Activated naive CD4-positive, alpha-beta T cell treated with anti-CD3 and anti-CD28 coated beads, Interleukin-2, amount 50 U/mL, for 24 hours (primary cell): ENCODE measurements around the gene C2orf81.

Experiments used
- H3K27ac Mint-ChIP-seq: one replicate; pipeline ENCODE4 v1.8.0; 2021; ENCODE audit warnings: mild to moderate bottlenecking, mixed read lengths
- H3K27me3 Mint-ChIP-seq: one replicate; pipeline ENCODE4 v1.8.0; 2021; ENCODE audit warnings: mixed read lengths
- H3K36me3 Mint-ChIP-seq: one replicate; pipeline ENCODE4 v1.8.0; 2021; ENCODE audit warnings: mixed read lengths
- H3K4me1 Mint-ChIP-seq: one replicate; pipeline ENCODE4 v1.8.0; 2021; ENCODE audit warnings: mixed read lengths
- H3K4me3 Mint-ChIP-seq: one replicate; pipeline ENCODE4 v1.8.0; 2021; ENCODE audit warnings: mild to moderate bottlenecking, mixed read lengths
- H3K9me3 Mint-ChIP-seq: one replicate; pipeline ENCODE4 v1.8.0; 2021; ENCODE audit warnings: mixed read lengths

C2orf81 gene

DNA sequence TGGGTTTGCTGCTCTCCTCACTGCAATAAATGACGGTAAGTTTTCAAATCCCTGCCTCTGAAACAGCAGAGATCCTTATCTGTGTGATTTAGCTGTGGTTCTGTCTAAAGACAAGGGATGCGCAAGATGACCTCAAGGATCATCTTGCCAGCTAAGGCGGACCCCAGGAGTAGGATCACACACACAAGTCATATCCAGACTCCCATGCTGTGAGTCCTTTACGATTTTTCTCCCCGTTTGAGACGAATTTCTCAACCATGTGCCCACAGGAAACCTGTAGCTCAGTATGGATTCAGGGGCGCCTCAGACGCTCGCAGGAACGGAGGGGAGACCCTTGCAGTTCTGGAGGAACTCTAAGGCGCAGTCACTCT, 30.2 kb downstream of the C2orf81 start:
- Mint-ChIP-seq H3K4me1 (peaks cover 6% of the 10 kb centered on the region), H3K36me3 (no peaks in the 10 kb centered on the region), H3K27me3 (peaks cover 3% of the 10 kb centered on the region)

GRCh38 chr2:74390606-74391005, 30.8 kb downstream of the C2orf81 start:
- Mint-ChIP-seq H3K27ac (peak overlapping the region; percentile 56), H3K9me3 (no peaks in the 10 kb centered on the region), H3K4me3 (no peak overlapping the region), H3K4me1 (peaks cover 6% of the 10 kb centered on the region), H3K36me3 (no peaks in the 10 kb centered on the region), H3K27me3 (peaks cover 3% of the 10 kb centered on the region)

More for the DNA sequence above, 30.2 kb downstream of the C2orf81 start:
- peak overlapping the region; percentile 89 for H3K27ac Mint-ChIP-seq
- H3K9me3 Mint-ChIP-seq, result no peaks in the 10 kb centered on the region
- H3K4me3 Mint-ChIP-seq, result no peak overlapping the region

DNA sequence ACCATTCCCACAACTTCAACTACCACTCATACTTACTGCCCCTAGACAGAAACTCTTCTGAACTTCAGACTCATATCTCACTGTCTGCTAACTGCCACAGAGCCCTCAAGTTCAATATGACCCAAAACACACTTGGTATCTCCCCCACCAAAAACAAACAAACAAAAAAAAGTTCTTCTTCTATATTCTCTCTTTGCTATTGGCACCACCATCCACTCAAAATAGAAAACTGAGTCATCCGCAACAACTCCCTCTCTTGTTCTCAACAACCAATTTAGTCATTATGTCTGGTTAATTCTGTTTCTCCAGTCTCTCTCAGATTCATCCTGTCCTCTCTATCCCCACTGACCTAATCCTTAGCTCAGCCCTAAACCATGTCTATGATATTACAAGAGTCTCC, 34.1 kb downstream of the C2orf81 start:
- Mint-ChIP-seq H3K4me3 (no peak overlapping the region), H3K27ac (no peak overlapping the region), H3K36me3 (no peaks in the 10 kb centered on the region), H3K27me3 (no peaks in the 10 kb centered on the region), H3K4me1 (peaks cover 3% of the 10 kb centered on the region), H3K9me3 (no peaks in the 10 kb centered on the region)

DNA sequence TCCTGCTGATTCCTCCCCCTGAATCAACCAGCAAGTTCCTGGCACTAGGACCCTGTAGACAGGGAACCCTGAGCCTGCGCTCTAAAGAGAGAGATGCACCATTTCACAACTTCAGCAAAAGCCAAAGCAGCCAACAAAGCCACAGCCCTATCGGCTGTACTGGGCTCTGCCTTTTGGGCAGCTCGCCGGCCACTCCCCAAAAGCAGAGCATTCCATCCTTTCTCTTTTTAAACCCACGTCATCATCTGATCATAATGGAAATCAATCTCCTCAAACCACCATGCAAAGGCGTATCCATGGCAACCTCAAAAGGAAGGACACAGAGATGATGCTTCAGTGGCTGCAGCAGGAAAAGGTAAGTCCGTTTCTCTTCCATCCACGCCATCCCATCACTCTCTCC, 36.0 kb downstream of the C2orf81 start:
- H3K4me1 Mint-ChIP-seq, result peaks cover 14% of the 10 kb centered on the region
- H3K4me3 Mint-ChIP-seq, result no peak overlapping the region
- peaks cover 3% of the 10 kb centered on the region for H3K36me3 Mint-ChIP-seq
- H3K27me3 Mint-ChIP-seq, result no peaks in the 10 kb centered on the region
- no peak overlapping the region for H3K27ac Mint-ChIP-seq
- no peaks in the 10 kb centered on the region for H3K9me3 Mint-ChIP-seq

- Mint-ChIP-seq H3K9me3 (no peaks in the 10 kb centered on the region), H3K4me3 (no peak overlapping the region), H3K36me3 (peaks cover 3% of the 10 kb centered on the region), H3K4me1 (peaks cover 22% of the 10 kb centered on the region), H3K27me3 (no peaks in the 10 kb centered on the region), H3K27ac (no peak overlapping the region)
These were observed 37.4 kb downstream of the C2orf81 start for GRCh38 chr2:74384051-74384450.

- Mint-ChIP-seq H3K27me3 (no peaks in the 10 kb centered on the region), H3K9me3 (no peaks in the 10 kb centered on the region), H3K4me1 (peaks cover 29% of the 10 kb centered on the region), H3K27ac (no peak overlapping the region), H3K4me3 (no peak overlapping the region), H3K36me3 (peaks cover 3% of the 10 kb centered on the region)
These were observed 38.2 kb downstream of the C2orf81 start for GRCh38 chr2:74383254-74383653.

- Mint-ChIP-seq H3K4me3 (no peak overlapping the region), H3K36me3 (peaks cover 7% of the 10 kb centered on the region), H3K27ac (no peak overlapping the region), H3K9me3 (no peaks in the 10 kb centered on the region), H3K27me3 (no peaks in the 10 kb centered on the region), H3K4me1 (peaks cover 38% of the 10 kb centered on the region)
These were observed 39.7 kb downstream of the C2orf81 start for GRCh38 chr2:74381751-74382150.

DNA sequence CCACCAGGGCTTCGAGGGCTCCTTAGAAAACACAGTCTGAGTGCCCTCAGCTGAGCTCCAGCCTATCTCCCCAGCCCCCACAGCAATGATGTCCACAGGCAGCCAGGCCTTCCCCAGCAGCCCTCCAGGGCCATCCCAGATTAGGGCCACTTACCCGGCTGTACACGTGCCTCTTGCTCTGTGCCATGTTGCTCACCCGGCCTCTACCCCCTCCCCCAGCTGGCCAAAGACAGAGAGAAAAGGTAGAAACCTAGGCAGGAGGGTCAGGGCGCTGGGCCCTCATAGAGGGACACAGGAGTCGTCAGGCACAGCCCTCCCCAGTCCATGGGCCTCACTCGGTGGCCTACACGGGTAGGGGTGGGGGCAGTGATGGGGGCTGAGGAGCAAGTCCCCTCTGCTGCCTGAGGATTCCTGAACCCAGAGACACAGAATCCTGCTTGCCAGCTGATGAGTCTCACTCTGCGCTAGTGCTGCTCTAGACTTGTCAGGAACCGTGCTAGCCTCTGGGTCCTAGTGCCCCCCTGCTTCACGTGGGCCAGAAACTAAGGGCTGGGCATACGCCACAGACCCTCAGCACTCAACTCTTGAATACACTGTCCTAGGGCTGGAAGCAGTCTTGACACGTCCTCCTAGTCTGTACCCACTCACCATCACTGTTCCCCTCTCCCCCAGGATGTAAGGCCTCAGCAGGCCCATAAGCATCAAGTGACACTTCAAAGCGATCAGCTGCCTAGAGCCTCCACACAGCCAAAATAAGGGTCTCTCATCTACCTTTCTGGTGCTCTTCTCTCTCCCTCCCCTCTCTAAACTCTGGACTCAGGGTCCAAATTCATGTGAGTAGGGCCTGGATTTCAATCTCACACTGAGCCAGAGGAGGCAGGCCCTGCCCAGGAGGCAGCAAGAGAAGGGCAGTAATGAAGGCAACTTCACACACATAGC, 41.3 kb downstream of the C2orf81 start, which contains the start of gene DCTN1:
TSS of gene DCTN1 (minus strand) at position 461 of the 939 bp plus-strand sequence. CDS start at position 187, 274 bp downstream.
- Mint-ChIP-seq H3K4me1 (peaks cover 38% of the 10 kb centered on the region), H3K36me3 (peaks cover 7% of the 10 kb centered on the region), H3K27ac (no peak within 1 kb of the TSS), H3K9me3 (no peaks in the 10 kb centered on the region), H3K27me3 (no peaks in the 10 kb centered on the region), H3K4me3 (peak within 1 kb of the TSS; percentile 74)

DNA sequence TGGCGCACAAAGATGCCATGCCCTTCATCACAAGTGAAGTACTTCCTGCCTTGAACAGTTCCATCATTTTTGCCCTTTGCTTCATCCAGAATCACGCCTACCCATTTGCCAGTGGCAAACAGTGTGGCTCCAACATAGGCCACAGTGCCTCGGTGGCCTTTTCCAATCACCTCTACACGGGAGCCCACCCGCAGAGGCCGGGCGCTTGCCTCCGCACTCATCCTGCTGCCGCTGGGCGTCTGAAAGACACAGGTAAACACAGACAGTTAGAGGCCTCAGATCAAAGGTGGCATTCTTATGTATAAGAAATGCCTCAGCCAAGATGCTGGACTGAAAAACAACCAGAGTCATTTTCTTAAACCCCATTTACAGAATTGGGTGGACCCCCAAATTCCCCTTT, 43.4 kb downstream of the C2orf81 start:
- H3K4me1 Mint-ChIP-seq, result peaks cover 38% of the 10 kb centered on the region

DNA sequence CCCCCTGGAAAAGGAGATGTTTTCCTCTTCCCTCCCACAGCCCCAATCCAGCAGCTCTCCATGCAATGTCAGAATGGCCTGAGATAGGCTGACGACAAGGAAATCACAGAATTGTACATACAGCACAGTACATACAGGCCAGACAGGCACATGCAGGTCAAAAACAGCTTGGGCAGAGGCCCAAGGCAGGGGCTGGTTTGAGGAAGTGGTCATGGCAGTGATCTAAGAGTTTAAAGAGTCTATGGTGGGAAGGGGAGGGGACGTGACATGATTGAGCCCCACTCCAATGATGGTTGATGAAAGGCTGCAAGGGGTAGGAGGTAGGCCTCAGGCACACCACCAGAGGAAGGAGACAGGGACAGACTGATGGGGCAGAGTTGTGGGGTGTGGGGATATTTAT, 45.6 kb downstream of the C2orf81 start:
- H3K36me3 Mint-ChIP-seq, result peaks cover 10% of the 10 kb centered on the region
- no peak overlapping the region for H3K27ac Mint-ChIP-seq
- H3K4me3 Mint-ChIP-seq, result no peak overlapping the region
- peaks cover 27% of the 10 kb centered on the region for H3K4me1 Mint-ChIP-seq
- H3K9me3 Mint-ChIP-seq, result no peaks in the 10 kb centered on the region
- no peaks in the 10 kb centered on the region for H3K27me3 Mint-ChIP-seq

More for the DNA sequence above, 43.4 kb downstream of the C2orf81 start:
- H3K9me3 Mint-ChIP-seq, result no peaks in the 10 kb centered on the region
- peaks cover 9% of the 10 kb centered on the region for H3K36me3 Mint-ChIP-seq
- H3K27me3 Mint-ChIP-seq, result no peaks in the 10 kb centered on the region
- no peak overlapping the region for H3K27ac Mint-ChIP-seq
- no peak overlapping the region for H3K4me3 Mint-ChIP-seq

- no peaks in the 10 kb centered on the region for H3K27me3 Mint-ChIP-seq
- no peak overlapping the region for H3K27ac Mint-ChIP-seq
- no peak overlapping the region for H3K4me3 Mint-ChIP-seq
- peaks cover 16% of the 10 kb centered on the region for H3K4me1 Mint-ChIP-seq
- H3K9me3 Mint-ChIP-seq, result no peaks in the 10 kb centered on the region
- H3K36me3 Mint-ChIP-seq, result peaks cover 15% of the 10 kb centered on the region
These were observed 46.8 kb downstream of the C2orf81 start for GRCh38 chr2:74374509-74375205.

DNA sequence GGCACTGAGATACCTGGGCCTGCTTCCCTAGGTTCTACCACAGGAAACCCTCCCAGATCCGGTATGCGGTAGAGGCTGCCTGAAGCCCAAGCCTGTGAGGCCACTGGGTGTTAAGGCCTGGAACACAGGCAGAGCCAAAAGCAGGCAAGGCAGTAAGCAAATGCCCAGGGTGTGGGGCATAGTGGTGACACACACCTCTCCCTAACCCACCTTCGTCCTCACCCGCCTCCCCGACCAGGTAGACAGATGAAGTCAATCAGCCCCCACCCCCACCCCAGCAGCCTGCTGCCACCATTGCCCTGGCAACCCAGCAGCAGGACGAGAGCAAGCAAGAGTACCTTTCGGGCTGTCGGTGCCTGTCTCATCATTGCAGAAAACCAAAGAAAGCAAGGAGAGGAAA, 47.4 kb downstream of the C2orf81 start:
- Mint-ChIP-seq H3K9me3 (no peaks in the 10 kb centered on the region), H3K4me1 (peaks cover 15% of the 10 kb centered on the region), H3K36me3 (peaks cover 15% of the 10 kb centered on the region), H3K4me3 (no peak overlapping the region), H3K27me3 (no peaks in the 10 kb centered on the region), H3K27ac (no peak overlapping the region)

GRCh38 chr2:74373221-74373676, 48.2 kb downstream of the C2orf81 start:
- peaks cover 9% of the 10 kb centered on the region for H3K4me1 Mint-ChIP-seq
- H3K27me3 Mint-ChIP-seq, result no peaks in the 10 kb centered on the region
- H3K9me3 Mint-ChIP-seq, result no peaks in the 10 kb centered on the region
- H3K27ac Mint-ChIP-seq, result no peak overlapping the region
- H3K4me3 Mint-ChIP-seq, result no peak overlapping the region
- peaks cover 17% of the 10 kb centered on the region for H3K36me3 Mint-ChIP-seq

DNA sequence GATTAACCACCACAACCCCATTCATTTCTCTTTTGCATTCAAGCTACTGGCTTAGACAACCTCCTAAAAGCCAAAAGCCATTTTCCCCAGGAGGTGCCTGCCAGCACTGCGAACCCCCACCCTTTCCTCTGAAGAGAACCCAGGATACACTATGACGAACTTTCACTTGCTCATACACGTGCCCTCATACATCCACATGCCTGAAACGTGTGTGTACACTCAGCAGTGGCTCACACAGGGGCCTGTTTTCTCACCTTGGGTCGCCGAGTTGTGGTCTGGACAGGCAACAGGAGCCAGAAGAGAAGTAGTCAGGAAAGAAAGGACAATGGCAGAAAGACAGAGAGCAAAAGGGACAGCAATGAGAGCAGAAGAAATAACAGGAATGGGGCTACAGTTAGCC, 48.7 kb downstream of the C2orf81 start:
- H3K4me1 Mint-ChIP-seq, result peaks cover 5% of the 10 kb centered on the region
- H3K36me3 Mint-ChIP-seq, result peaks cover 16% of the 10 kb centered on the region
- H3K9me3 Mint-ChIP-seq, result no peaks in the 10 kb centered on the region
- H3K4me3 Mint-ChIP-seq, result no peak overlapping the region
- H3K27me3 Mint-ChIP-seq, result no peaks in the 10 kb centered on the region
- no peak overlapping the region for H3K27ac Mint-ChIP-seq

- no peaks in the 10 kb centered on the region for H3K9me3 Mint-ChIP-seq
- H3K4me3 Mint-ChIP-seq, result no peak overlapping the region
- H3K4me1 Mint-ChIP-seq, result no peaks in the 10 kb centered on the region
- no peak overlapping the region for H3K27ac Mint-ChIP-seq
- no peaks in the 10 kb centered on the region for H3K27me3 Mint-ChIP-seq
- H3K36me3 Mint-ChIP-seq, result peaks cover 25% of the 10 kb centered on the region
These were observed 50.0 kb downstream of the C2orf81 start for GRCh38 chr2:74371421-74371820.

GRCh38 chr2:74369976-74370375, 51.4 kb downstream of the C2orf81 start:
- Mint-ChIP-seq H3K4me3 (no peak overlapping the region), H3K27me3 (no peaks in the 10 kb centered on the region), H3K36me3 (peaks cover 36% of the 10 kb centered on the region), H3K9me3 (no peaks in the 10 kb centered on the region), H3K27ac (no peak overlapping the region), H3K4me1 (no peaks in the 10 kb centered on the region)
